K562 (cell line): Measurements from ENCODE around the gene PRELID1.

ENCODE experiments used
- BMI1 ChIP-seq: fragments of 150-350 bp; IDR thresholded peaks from 2 replicates; pipeline ENCODE4 v1.6.1; 2014; ENCODE audit warnings: low read length
- CBX3 ChIP-seq, 2 experiments: IDR thresholded peaks; 1 replicate in 1 of 2; 2 replicates in 1 of 2; pipeline ENCODE4 v1.6.1; 2012; ENCODE audit warnings: inconsistent platforms in 2 of 2, low read length in 2 of 2, borderline replicate concordance in 1 of 2, control low read depth in 1 of 2
- CHD2 ChIP-seq: IDR thresholded peaks from 2 replicates; pipeline ENCODE4 v1.6.1; 2011; ENCODE audit warnings: low read depth, low read length
- HDGF ChIP-seq: fragments of 450-650 bp; IDR thresholded peaks from 2 replicates; pipeline ENCODE4 v1.6.1; 2016
- KDM1A ChIP-seq, 2 experiments: fragments of 450-650 bp; IDR thresholded peaks; 2 replicates each; pipeline ENCODE4 v1.6.1; 2016; ENCODE audit warnings: mild to moderate bottlenecking in 2 of 2
- PREB ChIP-seq: sonication (generic); formaldehyde crosslinking; IDR thresholded peaks from 2 replicates; pipeline ENCODE4 v1.8.1; 2023; ENCODE audit warnings: mild to moderate bottlenecking, missing genetic modification reagents
- RFX5 ChIP-seq: IDR thresholded peaks from 2 replicates; pipeline ENCODE4 v1.6.1; 2011; ENCODE audit warnings: low read depth, mild to moderate bottlenecking, improper control_type of control experiment, low read length
- SMARCE1 ChIP-seq: fragments of 450-650 bp; IDR thresholded peaks from 2 replicates; pipeline ENCODE4 v1.7.1; 2016; ENCODE audit warnings: mild to moderate bottlenecking
- TF ChIP-seq, protein P1 (sequence below): IDR thresholded peaks from 3 replicates; pipeline ENCODE4 v1.6.1; 2011; ENCODE audit warnings: borderline replicate concordance, mild to moderate bottlenecking; ENCODE audit not compliant: insufficient read length, insufficient read depth

DNA sequence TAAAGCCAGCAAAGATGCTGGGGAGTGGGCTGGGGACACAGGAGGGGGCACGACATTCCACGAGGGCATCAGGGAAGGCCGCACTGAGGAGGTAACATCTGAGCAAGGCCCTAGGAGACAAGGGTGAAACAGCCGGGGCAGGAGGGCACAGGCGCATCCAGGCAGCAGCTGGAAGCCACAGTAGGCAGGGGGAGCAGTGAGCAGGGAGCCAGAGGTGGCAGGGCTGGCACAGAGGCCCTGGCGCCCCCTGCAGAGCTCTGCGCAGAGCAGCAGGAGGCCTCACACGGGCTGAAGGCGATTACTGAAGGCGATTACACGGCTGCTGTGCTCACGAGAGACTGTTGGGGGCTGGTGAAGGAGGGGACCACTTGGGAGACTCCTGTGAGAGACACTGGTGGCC lies 32.5 kb downstream of the PRELID1 start:
- TF ChIP-seq CHD2 (no peak), PREB (CRISPR knock-in tag) (no peak), HDGF (no peak), CBX3 (IDR thresholded peaks at IDR 0.05; ENCODE audit: borderline replicate concordance in 1 of 2, low read length in 2 of 2) (no peak), SMARCE1 (no peak), RFX5 (no peak), BMI1 (no peak), KDM1A (IDR thresholded peaks at IDR 0.05) (no peak)
- TF ChIP-seq, protein P1, sequence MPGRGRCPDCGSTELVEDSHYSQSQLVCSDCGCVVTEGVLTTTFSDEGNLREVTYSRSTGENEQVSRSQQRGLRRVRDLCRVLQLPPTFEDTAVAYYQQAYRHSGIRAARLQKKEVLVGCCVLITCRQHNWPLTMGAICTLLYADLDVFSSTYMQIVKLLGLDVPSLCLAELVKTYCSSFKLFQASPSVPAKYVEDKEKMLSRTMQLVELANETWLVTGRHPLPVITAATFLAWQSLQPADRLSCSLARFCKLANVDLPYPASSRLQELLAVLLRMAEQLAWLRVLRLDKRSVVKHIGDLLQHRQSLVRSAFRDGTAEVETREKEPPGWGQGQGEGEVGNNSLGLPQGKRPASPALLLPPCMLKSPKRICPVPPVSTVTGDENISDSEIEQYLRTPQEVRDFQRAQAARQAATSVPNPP: no peak
